ENCODE data around the gene DIS3L2.

DIS3L2 gene

DNA sequence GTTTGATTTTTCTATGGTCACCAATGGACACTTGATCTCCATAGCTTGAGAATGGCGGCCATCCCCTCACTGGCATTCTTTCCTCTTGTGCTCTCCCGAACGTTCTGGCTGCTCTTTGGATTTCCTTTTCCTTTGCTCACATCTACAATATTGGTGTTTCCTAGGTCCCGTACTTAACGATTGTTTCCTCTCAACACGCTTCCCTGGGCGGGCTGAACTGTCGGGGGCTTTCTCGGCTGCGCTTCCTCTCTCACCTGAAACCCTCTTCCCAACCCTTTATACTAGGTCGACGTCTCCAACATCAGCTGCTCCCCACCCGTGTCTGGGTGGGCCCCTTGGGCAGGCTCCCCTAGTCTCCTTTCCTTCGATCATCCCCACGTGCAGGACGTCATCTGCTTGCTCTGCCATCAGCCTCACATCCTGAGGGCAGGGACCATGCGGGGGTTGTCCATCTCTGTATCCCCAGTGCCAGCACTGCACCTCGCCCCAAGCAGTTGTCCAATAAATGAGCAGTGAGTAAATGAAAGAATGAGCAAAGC, 634 bp upstream of the DIS3L2 start:
- no peak for DNase-seq

DNA sequence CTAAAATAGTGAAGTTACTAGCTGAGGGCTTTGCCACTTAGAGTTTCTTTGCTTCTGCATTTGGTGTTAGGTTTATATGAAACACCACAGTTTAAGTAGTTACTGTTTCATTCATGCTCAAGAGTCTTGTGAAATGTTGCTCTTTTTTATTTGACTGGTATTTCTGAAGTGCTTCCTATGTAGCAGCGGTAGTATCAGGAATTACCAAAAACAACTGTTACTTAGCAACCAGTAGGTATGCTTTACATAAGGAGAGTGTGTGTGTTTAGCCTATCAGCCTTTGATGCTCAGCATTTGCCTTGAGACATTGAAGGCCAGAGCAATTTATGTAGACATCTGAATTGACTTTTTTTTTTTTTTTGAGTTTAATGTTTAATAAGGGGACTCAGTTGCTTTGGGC, 3.6 kb downstream of the DIS3L2 start:
- no peak for DNase-seq

DNA sequence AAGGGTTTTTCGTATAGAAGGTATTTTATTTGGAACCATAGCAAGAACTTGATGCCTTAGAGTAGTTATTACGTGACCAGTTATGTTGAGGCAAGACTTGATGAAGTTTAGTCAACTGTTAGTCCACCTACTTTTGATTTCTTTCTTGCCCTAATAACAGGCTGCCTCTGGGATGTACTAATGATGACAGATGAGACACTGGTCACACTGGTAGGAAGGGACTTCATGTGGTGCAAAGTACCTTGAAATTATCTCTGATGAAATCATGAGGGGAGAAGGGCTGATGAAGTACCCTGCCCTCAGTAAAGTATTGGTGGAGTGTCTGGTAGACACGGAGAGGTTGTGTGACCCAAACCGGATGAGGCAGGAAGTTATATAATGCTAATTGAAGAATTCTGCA, 5.4 kb downstream of the DIS3L2 start:
- no peak for DNase-seq

DNA sequence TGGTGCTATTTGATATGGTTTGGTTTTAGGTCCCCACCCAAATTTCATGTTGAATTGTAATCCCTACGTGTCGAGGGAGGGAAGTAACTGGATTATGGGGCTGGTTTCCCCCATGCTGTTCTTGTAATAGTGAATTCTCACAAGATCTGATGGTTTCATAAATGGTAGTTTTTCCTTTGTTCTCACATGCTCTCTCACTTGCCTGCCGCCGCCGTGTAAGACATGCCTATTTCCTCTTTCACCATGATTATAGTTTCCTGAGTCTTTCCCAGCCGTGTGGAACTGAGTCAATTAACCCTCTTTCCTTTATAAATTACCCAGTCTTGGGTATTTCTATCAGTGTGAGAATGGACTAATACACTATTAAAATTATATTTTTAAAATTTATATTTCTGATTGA, 7.3 kb downstream of the DIS3L2 start:
- DNase-seq = no peak

GRCh38 chr2:231970461-231970860, 8.9 kb downstream of the DIS3L2 start:
- no peak for DNase-seq

DNA sequence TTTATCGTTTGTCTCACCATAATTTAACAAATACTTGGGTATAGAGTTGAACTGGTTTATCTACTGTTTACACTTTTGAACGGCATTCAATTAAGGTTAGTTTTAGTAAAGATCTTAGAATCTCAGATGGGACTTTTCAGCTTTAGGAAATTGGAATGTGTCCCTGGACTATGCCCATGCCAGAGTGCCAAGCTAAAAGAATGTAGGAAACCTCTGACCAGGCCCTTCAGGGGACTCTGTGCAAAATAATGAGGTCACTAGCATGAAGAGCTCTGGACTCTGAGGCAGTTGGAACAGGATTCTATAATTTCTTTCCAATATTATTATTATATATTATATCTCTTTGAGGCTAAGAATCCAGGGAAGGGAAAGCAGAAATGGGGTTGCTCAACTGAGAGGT, 13.5 kb downstream of the DIS3L2 start:
- no peak for DNase-seq

GRCh38 chr2:231977430-231977829, 15.9 kb downstream of the DIS3L2 start:
- DNase-seq = no peak

DNA sequence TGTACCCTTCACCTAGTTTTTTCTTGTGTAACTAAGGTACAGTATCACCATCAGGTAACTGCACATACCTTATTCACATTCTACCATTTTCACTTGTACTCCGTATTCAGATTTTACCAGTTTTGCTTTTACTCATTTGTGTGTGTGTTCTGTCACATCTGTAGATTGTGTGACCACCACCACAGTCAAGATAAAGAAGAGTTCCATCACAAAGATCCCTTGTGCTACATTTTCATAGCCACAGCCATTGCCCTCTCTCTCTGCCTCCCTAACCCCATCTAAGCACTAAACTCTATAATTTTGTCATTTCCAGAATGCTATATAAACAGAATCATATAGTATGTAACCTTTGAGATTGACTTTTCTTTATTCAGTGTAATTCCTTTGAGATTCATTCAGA, 23.5 kb downstream of the DIS3L2 start:
- DNase-seq = no peak

GRCh38 chr2:231985823-231986261, 24.3 kb downstream of the DIS3L2 start:
- peak; percentile 27 for DNase-seq

GRCh38 chr2:231987124-231987727, 25.7 kb downstream of the DIS3L2 start:
- DNase-seq = no peak

DNA sequence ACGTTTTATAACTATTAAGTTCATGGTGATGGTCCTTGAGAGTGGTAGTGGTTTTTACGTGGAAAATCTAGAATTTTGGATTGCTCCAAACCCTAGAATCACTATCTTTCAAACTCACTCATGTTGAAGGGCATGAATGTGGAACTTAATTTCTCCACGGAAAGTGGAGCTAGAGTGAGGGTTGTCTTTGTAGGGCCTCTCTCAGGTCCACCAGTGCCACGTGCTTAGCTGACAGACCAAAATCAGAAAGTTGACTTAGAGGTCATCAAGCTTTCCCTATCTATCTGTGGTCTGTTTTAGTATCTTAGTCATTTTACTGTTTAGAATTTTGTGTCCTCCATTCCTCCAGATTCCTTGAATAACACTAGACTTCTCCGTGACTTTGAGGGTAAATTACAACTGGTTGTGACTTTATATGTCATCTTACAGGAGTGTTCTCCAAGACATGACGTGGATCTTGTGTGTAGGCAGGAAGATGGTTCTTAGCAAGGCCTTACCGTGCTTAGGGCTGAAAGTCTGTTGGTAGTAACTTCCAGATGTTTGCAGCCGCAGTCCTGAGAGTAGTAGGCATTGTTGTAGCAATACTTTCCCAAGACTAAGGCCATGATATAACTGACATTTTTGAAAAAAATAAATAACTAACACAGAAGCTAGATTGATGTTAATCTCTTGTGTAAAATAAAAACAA, 26.8 kb downstream of the DIS3L2 start:
- no peak for DNase-seq

DNA sequence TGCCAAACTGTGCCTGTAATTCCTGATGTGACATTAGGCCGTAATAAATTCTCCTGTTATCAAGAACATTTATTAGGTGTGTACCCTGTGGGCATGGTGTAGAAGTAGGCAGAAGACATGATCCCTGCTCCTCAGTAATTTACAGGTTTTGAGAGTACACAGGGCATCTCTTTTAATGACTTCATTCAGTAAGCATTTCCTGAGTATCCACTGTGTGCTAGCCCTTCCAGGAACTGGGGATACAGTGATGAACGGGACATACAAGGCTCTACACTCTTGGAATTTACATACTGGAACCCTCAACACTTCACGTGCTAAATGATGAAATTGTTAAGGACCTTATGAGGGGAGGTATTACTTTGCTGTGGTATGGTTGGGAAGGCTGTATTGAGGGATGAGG, 30.2 kb downstream of the DIS3L2 start:
- DNase-seq = no peak

DNA sequence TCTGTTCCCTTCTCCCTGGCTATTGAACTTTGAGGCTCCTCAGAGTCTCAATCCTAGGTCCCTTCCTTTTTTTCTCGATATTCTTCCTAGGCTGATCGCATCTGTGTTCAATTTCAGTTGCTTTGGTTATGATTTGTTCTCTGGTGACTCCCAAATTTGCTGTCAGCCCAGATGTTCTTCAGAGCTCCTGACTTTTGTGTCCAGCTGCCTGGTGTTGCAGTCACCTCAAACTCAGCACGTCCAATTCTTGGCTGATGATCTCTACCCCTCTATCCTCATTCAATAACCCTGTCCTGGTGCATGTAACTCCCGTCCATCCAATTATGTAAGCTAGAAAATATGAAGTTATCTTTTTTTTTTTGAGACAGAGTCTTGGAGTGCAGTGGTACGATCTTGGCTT, 31.4 kb downstream of the DIS3L2 start:
- no peak for DNase-seq

DNA sequence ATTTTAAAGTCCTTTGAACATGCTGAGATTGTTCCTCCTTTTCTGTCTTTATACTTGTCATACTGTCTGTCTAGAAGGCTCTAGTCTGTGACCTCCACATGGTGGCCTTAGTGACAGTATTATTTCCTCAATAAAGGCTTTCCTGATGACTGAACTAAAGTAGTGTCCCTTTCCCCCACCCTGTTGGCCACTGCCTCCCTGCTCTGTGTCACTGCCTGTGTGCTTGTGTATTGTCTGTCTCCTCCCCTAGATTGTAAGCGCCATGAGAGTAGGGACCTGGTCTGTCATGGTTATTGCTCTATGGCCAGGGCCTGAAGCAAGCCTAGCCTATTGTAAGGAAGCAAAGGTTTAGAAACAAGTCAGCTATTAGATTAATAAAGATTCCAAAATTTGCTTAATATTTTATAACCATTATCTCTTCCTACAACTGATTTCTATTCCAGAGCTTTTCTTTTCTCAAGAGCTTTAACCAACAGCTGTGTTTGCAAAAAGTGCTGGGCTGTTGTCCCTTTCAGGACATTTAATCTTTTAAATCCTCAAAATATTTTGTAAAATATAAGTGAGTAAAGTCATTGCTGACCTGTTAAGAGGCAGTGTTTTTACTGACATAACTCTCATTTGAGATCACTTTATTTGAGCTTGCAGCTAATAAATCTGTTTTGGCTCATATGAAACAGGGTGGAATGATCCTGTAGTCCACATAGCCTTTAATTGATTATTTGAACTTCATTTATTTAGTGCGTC, 35.5 kb downstream of the DIS3L2 start:
- DNase-seq = no peak

DNA sequence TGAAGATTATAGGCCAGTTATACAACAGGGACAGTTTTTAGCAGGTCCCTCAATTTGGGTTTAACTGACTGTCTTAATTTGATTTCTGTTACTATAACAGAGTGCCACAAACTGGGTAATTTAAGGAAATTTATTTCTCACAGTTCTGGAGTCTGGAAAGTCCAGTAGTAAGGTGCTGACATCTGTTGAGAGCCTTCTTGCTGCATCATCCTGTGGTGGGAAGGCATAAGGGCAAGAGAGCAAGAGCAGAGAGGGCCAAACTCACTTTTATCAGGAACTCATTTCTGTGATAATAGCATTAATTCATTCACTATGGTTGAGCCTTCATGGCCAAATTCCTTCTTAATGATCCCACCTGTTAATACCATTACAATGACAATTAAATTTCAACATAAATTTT, 36.5 kb downstream of the DIS3L2 start:
- DNase-seq = no peak

DNA sequence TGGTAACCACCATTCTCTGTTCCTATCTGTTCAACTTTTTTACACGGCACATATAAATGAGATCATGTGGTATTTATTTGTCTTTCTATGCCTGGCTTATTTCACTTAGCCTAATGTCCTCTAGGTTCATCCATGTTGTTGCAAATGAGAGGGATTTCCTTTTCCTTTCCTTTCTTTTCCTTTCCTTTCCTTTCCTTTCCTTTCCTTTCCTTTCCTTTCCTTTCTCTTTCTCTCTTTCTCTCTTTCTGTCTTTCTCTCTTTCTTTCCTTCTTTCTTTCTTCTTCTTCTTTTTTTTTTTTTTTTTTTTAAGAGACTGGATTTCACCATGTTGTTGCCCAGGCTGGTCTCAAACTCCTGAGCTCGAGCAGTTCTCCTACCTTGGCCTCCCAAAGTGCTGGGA, 38.9 kb downstream of the DIS3L2 start:
- no peak for DNase-seq

- DNase-seq = no peak
These were observed 39.6 kb downstream of the DIS3L2 start for GRCh38 chr2:232001073-232001472.

GRCh38 chr2:232006253-232006652, 44.7 kb downstream of the DIS3L2 start:
- DNase-seq = no peak

DNA sequence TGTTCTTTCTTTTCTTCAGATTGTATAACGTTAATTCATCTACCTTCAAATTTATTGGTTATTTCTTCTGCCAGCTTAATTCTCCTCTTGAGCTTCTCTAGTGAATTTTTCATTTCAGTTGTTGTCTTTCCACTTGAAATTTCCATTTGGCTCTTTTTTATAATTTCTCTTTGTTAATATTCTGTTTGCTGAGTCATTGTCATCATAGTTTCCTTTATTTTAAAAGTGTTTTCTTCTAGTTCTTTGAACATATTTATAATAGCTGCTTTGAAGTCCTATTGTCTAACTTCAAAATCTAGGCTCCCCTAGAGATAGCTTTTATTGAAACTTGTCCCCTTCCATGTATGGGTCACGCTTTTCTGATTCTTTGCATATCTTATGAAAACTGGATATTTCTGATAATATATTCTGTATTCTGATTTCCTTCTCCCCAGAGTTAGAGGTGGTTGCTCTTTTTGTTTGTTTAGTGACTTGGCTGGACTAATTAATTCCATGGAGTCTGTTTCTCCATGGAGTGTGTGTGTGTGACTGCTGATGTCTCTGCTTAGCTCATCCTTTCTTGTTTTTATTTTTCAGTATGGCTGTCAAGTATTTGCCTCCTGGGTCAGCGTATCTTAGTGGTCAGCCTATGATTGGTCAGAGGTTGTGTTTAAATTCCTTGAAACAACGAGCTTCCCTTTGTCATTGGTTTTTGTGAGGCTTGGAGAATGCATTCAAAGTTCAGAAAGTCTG, 47.6 kb downstream of the DIS3L2 start:
- no peak for DNase-seq

GRCh38 chr2:232009639-232010274, 48.2 kb downstream of the DIS3L2 start:
- DNase-seq = no peak

GRCh38 chr2:232013701-232014353, 52.3 kb downstream of the DIS3L2 start:
- no peak for DNase-seq

GRCh38 chr2:232014681-232015080, 53.2 kb downstream of the DIS3L2 start:
- no peak for DNase-seq

All from NCI-H82 (cell line).